ENCODE data around the gene CCDC34.

DNA sequence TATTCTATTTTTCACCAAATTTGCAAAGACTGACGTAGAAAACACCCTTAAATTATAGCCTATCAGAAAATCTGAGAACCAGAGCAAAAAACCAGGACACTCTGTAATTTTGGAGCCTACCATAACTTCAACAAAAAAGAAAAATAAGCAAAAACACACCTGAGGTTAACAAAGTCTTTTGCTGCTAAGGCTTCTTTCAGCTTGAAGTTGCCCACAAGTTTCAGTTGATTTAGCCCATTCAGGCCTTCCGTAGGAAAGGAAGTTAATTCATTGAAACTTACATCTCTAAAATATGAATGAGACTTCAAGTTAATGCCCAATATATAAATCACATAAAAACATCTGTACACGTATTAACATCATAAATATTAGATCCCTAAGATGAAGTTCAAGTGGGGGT lies 10.4 kb upstream of the CCDC34 start:
- no peak for TF ChIP-seq GATA2 (IDR thresholded peaks at IDR 0.05; ENCODE audit: low read depth, low read length)
- TF ChIP-seq GATA3 (IDR thresholded peaks at IDR 0.05; ENCODE audit: low read depth, low read length) = no peak

Measured in SH-SY5Y (cell line).